Thymus (tissue), 11 donors: Measurements from ENCODE around the gene GPR137. TPM values are rescaled to one million over a fixed set of nuclear protein-coding genes. Genes with fewer than 3 reads are reported as not detected.

Experiments used
- DNase-seq, 9 donors: peaks; one replicate each; pipeline ENCODE4 v3.0.0-alpha.2; 2013; ENCODE audit warnings: low spot score in 9 of 9, low read depth in 6 of 9, missing footprints in 1 of 9
- H3K27ac ChIP-seq, 2 donors: one replicate each; pipeline ENCODE4 v1.5.1; 2013; ENCODE audit warnings: control low read depth in 1 of 2, low read depth in 1 of 2, low read length in 1 of 2, mild to moderate bottlenecking in 1 of 2, moderate library complexity in 1 of 2
- H3K27me3 ChIP-seq, 2 donors: one replicate each; pipeline ENCODE4 v1.5.1; 2013; ENCODE audit warnings: low read length in 1 of 2; ENCODE audit not compliant: control insufficient read depth in 2 of 2, insufficient read depth in 1 of 2
- H3K36me3 ChIP-seq, 2 donors: one replicate each; pipeline ENCODE4 v1.5.1; 2013; ENCODE audit warnings: low read length in 1 of 2, mild to moderate bottlenecking in 1 of 2, moderate library complexity in 1 of 2; ENCODE audit not compliant: control insufficient read depth in 2 of 2, insufficient read depth in 2 of 2
- H3K4me1 ChIP-seq, 2 donors: one replicate each; pipeline ENCODE4 v1.5.1; 2013; ENCODE audit warnings: low read length in 2 of 2; ENCODE audit not compliant: control insufficient read depth in 2 of 2, insufficient read depth in 2 of 2
- H3K4me3 ChIP-seq, 2 donors: one replicate each; pipeline ENCODE4 v1.5.1; 2013; ENCODE audit warnings: low read length in 2 of 2, control low read depth in 1 of 2, mild to moderate bottlenecking in 1 of 2
- H3K9me3 ChIP-seq, 2 donors: one replicate each; pipeline ENCODE4 v1.5.1; 2013; ENCODE audit warnings: low read length in 1 of 2, mild to moderate bottlenecking in 1 of 2; ENCODE audit not compliant: control insufficient read depth in 2 of 2, insufficient read depth in 1 of 2
- WGBS: extraction: QIAGEN DNeasy Blood & Tissue Kit; methylation state at CpG from one replicate; pipeline ENCODE4 v1.1.7; 2013; 5-methylcytosine and 5-hydroxymethylcytosine counted together
- polyA plus RNA-seq: library from polyadenylated mRNA; stranded (reverse); fragments of 200-250 nt; gene quantifications from one replicate; pipeline ENCODE4 v1.2.3, GENCODE V29; 2013
- total RNA-seq: library from RNA; stranded (reverse); fragments of 120-200 nt; gene quantifications from one replicate; pipeline ENCODE4 v1.2.4, GENCODE V29; 2013
- donor health status: healthy.

Gene GPR137
- total and polyA plus RNA-seq, 2 donors, result 7.3 to 18.5 TPM

DNA sequence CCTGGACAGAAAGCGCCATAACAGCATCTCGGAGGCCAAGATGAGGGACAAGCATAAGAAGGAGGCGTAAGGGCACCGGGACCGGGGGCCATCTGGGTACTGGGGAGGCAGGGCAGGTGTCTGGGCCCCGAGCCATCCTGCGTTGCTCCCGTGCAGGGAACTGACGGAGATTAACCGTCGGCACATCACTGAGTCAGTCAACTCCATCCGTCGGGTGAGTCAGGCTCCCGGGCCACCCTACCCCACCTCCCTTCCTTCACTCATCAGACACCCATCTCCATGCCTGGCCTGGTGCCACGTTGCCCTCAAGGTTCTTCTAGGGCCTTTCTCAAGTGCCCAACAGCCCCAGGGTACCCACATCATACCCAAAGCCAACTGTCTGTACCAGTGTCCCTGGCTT, 19.3 kb upstream of the GPR137 start:
- Histone ChIP-seq H3K36me3 (peaks cover 16 to 20% of the 10 kb centered on the region in 2 donors), H3K27ac (no peak overlapping the region), H3K4me3 (no peak overlapping the region), H3K27me3 (no peaks in the 10 kb centered on the region), H3K9me3 (peaks cover 0 to 5% of the 10 kb centered on the region in 2 donors), H3K4me1 (peaks cover 9 to 24% of the 10 kb centered on the region in 2 donors)
- DNase-seq, result no peak
- WGBS, result 97% methylated on average over 15 of the region's 15 CpGs

DNA sequence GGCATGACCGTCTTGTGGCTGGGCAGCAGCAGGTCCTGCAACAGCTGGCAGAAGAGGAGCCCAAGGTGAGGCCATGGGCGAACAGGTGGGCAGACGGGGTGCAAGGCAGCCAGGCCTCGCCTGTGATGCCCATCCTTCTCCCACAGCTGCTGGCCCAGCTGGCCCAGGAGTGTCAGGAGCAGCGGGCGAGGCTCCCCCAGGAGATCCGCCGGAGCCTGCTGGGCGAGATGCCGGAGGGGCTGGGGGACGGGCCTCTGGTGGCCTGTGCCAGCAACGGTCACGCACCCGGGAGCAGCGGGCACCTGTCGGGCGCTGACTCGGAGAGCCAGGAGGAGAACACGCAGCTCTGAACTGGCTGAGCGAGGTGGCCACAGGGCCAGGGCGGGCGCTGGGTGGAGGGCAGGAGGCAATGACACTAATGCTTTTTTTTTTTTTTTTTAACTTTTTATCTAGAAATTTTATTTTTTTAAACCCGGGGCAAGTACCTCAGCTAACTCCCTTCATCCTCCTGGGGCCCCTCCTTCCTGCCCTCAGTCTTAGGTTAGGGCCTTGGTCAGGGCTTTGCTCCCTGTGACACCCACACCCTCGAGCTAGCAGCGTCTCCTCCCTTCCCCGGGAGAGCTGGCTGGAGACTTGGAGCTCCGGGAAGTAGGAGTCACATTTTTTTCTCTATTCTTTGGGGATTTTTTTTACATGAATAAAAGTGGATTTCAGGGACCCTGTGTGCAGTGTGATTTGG, 18.3 kb upstream of the GPR137 start:
- H3K27ac ChIP-seq, result no peak overlapping the region
- DNase-seq, result no peak
- WGBS, result 92% methylated on average over 27 of the region's 27 CpGs
- no peak overlapping the region for H3K4me3 ChIP-seq
- peaks cover 9 to 32% of the 10 kb centered on the region in 2 donors for H3K4me1 ChIP-seq
- no peaks in the 10 kb centered on the region for H3K27me3 ChIP-seq
- H3K9me3 ChIP-seq, result peaks cover 0 to 5% of the 10 kb centered on the region in 2 donors
- H3K36me3 ChIP-seq, result peaks cover 13 to 17% of the 10 kb centered on the region in 2 donors

GRCh38 chr11:64268025-64268892, 17.4 kb upstream of the GPR137 start:
- DNase-seq, result no peak
- H3K36me3 ChIP-seq, result peaks cover 5 to 9% of the 10 kb centered on the region in 2 donors
- H3K9me3 ChIP-seq, result peaks cover 0 to 5% of the 10 kb centered on the region in 2 donors
- H3K4me3 ChIP-seq, result peak overlapping the region; percentile 78 to 83
- H3K27ac ChIP-seq, result peak overlapping the region; percentile 95 to 98
- 70% methylated on average over 23 of the region's 23 CpGs for WGBS
- H3K4me1 ChIP-seq, result peaks cover 9 to 32% of the 10 kb centered on the region in 2 donors
- H3K27me3 ChIP-seq, result no peaks in the 10 kb centered on the region

GRCh38 chr11:64268893-64269539, 16.6 kb upstream of the GPR137 start:
- H3K27ac ChIP-seq, result peak overlapping the region; percentile 95 to 98
- WGBS, result 5% methylated on average over 34 of the region's 34 CpGs
- peaks cover 0 to 5% of the 10 kb centered on the region in 2 donors for H3K9me3 ChIP-seq
- H3K4me1 ChIP-seq, result peaks cover 9 to 32% of the 10 kb centered on the region in 2 donors
- H3K36me3 ChIP-seq, result peaks cover 5 to 9% of the 10 kb centered on the region in 2 donors
- DNase-seq, result peak in 2 of 9 donors; percentile 35 to 43
- H3K4me3 ChIP-seq, result peak overlapping the region; percentile 78 to 83
- no peaks in the 10 kb centered on the region for H3K27me3 ChIP-seq

GRCh38 chr11:64269540-64270220, 16.0 kb upstream of the GPR137 start:
- under 1% methylated on average over 58 of the region's 58 CpGs for WGBS
- DNase-seq, result peak; percentile 97 to 99 (median 98)
- Histone ChIP-seq H3K4me1 (peaks cover 9 to 32% of the 10 kb centered on the region in 2 donors), H3K36me3 (peaks cover 5 to 9% of the 10 kb centered on the region in 2 donors), H3K27ac (peak overlapping the region; percentile 95 to 98), H3K27me3 (no peaks in the 10 kb centered on the region), H3K9me3 (peaks cover 0 to 5% of the 10 kb centered on the region in 2 donors), H3K4me3 (peak overlapping the region; percentile 78 to 83)

- DNase-seq, result no peak
- Histone ChIP-seq H3K4me1 (peaks cover 0 to 14% of the 10 kb centered on the region in 2 donors), H3K4me3 (no peak overlapping the region), H3K27me3 (no peaks in the 10 kb centered on the region), H3K36me3 (peaks cover 22 to 28% of the 10 kb centered on the region in 2 donors), H3K9me3 (peaks cover 0 to 3% of the 10 kb centered on the region in 2 donors), H3K27ac (no peak overlapping the region)
- WGBS, result 98% methylated on average over 15 of the region's 15 CpGs
Observed at GRCh38 chr11:64275031-64275800, 10.4 kb upstream of the GPR137 start.

DNA sequence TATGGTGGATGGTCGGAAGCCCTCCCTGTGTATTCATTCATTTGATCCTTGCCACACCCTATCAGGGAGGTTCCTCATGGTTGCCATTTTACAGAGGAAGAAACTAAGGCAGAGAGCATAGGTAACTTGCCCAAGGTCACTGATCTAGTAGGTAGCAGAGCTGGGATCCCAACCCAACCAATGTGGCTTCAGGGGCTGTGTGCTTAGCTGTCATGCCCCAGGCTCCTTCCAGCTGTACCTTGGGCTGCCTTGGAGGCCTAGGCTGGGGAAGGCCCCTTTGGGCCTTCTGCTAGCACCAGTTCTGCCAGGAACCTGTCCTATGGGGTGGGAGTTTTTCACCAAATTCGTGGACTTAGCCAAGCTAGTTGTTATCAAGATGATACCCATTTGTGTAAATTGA, 9.8 kb upstream of the GPR137 start:
- Histone ChIP-seq H3K9me3 (no peaks in the 10 kb centered on the region), H3K4me1 (peaks cover 0 to 8% of the 10 kb centered on the region in 2 donors), H3K36me3 (peaks cover 22 to 28% of the 10 kb centered on the region in 2 donors), H3K4me3 (no peak overlapping the region), H3K27ac (no peak overlapping the region), H3K27me3 (no peaks in the 10 kb centered on the region)
- 98% methylated on average over 2 of the region's 2 CpGs for WGBS
- no peak for DNase-seq
